SHP77 (cell line): ENCODE measurements around the gene IL20RB.
"Not testable (repeated sequence)": the region's sequence is repeated elsewhere in the genome, so short reads cannot be mapped to it uniquely, and the experiment has no call there.

Experiments
- DNase-seq, 2 experiments: peaks; one replicate each; lab custom pipeline; 2025; lab: John Stamatoyannopoulos, UW

IL20RB gene

DNA sequence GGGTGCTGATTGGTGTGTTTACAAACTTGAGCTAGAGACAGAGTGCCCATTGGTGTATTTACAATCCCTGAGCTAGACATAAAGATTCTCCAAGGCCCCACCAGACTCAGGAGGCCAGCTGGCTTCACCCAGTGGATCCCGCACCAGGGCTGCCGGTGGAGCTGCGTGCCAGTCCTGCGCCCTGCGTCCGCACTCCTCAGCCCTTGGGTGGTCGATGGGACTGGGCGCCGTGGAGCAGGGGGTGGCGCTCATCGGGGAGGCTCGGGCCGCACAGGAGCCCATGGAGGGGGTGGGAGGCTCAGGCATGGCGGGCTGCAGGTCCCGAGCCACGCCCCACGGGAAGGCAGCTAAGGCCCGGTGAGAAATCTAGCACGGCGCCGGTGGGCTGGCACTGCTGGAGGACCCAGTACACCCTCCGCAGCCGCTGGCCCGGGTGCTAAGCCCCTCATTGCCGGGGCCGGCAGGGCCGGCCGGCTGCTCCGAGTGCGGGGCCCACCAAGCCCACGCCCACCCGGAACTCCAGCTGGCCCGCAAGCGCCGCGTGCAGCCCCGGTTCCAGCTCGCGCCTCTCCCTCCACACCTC is 29.7 kb downstream of the IL20RB start:
- DNase-seq = not testable (repeated sequence)

- DNase-seq = no peak
Observed at GRCh38 chr3:136988651-136989050, 30.9 kb downstream of the IL20RB start.

GRCh38 chr3:136989781-136990524 is 32.2 kb downstream of the IL20RB start:
- DNase-seq = no peak

DNA sequence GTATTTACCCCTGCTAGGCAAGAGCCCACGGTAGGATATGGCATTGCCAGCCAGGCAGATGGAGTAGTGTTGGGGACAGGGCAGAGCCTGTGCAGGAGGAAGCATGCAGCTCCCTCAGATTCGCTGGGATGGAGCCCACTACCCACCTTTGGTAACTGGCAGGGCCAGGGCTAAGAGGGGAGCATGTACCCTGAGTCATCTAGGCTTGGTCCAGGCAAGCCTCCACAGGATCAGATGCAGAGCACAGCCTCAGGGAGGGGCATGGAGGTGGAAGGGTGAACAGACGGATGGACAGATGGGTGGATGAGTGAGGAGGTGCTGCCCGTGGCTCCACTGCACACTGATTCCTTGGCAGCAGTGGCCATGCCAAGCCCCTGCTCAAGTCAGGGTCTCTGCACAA is 33.0 kb downstream of the IL20RB start:
- no peak for DNase-seq

- DNase-seq = no peak
Observed at GRCh38 chr3:136992115-136992514, 34.3 kb downstream of the IL20RB start.

- DNase-seq = no peak
Observed at GRCh38 chr3:136994772-136995516, 37.2 kb downstream of the IL20RB start.

DNA sequence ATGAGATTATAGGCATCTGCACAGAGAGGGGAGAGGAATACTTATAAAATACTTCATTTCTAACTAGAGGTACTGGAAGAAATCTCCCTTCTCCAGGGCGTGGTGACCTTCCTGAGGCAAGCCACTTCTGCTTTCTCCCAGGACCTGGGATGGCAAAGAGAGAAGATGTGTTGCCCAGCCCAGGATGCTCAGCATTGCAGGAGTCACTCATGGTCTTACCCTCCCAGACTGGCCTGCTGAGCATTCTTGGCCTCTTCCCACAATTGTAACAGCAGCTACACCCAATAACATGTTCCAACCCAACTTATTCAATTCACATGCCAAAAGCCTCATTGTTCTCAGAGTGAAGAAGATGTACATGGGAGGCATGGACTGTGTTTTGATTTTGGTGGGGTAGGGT is 37.9 kb downstream of the IL20RB start:
- no peak for DNase-seq

DNA sequence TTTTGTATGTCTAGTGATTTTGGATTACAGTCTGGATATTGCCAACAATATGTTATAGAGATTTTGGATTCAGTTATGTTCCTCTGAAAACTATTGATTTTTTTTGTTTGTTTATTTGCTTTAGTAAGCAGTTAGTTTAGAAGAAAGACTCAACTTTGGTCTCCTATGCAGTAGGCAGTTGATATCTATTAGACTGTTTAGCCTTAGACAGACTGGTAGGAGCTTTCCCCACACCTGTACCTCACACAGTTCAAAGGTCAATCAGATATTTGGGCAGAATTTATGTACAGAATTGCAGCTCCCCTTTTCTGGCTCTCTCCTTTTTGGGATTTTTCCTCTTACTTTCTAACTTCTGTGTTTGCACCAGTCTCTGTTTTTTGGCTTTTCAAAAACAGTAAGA is 42.3 kb downstream of the IL20RB start:
- no peak for DNase-seq

GRCh38 chr3:137007376-137007775 is 49.6 kb downstream of the IL20RB start:
- not testable (repeated sequence) for DNase-seq

DNA sequence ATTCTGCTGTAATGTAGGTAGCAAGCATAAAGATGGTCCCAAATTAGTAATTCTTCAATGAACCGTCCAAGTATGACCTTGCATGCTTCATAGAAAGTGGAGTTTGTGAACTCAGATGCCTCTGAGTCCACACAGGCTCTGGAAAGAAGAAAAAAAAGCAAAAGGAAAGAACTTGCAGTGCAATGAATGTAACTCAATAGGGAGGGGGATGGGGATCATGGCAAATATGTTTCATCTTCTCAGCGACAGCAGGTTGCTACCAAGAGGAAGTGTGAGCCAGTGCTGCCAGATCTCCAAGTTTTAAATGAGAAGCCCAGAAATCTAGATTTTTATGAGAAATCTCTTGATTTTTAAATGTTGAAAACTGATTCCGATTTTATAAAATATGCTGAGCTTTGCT is 50.3 kb downstream of the IL20RB start:
- DNase-seq = no peak

GRCh38 chr3:137008976-137009375 is 51.2 kb downstream of the IL20RB start:
- no peak for DNase-seq

DNA sequence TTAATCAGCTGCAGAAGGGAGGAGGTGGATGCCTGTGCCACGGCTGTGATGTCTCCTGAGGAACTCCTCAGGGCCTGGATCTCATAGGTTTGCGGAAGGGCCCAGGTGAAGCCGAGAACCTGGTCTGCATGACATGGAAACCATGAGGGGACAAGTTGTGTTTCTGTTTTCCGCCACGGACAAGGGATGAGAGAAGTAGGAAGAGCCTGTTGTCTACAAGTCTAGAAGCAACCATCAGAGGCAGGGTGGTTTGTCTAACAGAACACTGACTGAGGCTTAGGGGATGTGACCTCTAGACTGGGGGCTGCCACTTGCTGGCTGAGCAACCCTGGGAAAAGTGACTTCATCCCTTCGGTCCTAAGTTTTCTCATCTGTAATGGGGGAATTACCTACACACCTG is 52.4 kb downstream of the IL20RB start:
- DNase-seq = no peak

- DNase-seq = no peak
Observed at GRCh38 chr3:137011153-137011552, 53.4 kb downstream of the IL20RB start.

DNA sequence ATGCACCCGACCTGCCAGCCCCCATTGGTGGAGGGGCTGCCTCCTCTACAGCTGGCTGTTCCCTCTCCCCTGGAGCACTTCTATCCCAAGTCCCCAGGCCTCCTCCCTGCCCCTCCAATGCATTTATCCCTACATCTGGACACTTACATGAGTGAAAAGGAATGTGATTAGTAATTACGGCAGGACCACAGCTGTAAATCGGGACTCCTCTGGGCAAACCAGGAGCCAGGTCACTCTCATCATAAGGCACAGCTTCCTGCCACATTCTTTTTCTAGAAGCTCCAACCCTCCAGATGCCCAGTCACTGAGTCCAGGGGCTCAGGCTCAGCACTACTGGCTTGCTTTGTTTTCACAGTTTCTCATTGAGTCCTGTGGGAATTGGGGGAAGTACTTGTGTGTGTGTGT is 54.3 kb downstream of the IL20RB start:
- DNase-seq = no peak

DNA sequence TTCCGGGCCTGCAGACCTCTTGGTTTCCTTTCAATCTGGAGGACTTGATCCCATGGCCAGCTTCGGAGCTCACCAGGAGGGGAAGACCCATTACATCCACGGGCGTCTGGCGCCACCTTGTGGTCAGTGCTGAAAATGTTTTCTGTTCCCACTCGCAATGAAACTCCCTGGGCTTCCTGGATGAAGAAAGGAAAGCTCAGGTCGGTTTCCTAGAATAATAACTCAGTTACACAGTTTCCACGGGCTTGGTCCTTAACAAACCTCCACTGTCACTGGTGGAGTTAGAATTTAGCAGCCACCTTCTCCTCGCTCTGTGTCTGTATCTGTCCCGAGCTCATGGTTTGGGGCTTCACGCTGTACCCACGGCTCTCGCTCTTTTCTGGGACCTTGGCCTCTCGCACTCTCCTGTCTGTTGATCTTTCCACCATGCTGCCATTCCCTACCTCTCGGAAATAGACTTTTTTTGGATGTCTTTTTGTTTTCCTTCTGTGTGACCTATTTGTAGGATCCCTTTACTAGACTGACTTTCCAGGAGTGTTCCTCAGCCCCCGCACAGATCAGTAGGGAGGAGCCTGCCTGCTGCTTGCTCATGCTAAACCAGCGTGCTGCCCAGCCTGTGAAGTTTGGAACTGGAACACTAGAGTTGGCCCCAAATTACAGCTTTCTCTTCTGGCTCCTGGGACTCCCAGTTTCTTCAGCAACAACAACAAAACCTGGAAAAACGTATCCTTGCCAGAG is 56.3 kb downstream of the IL20RB start:
- DNase-seq = peak; percentile 78 to 84

DNA sequence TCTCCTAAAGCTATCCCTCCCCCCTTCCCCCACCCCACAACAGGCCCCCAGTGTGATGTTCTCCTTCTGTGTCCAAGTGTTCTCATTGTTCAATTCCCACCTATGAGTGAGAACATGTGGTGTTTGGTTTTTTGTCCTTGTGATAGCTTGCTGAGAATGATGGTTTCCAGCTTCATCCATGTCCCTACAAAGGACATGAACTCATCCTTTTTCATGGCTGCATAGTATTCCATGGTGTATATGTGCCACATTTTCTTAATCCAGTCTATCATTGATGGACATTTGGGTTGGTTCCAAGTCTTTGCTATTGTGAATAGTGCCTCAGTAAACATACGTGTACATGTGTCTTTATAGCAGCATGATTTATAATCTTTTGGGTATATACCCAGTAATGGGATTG is 59.5 kb downstream of the IL20RB start:
- not testable (repeated sequence) for DNase-seq

GRCh38 chr3:137020315-137020714 is 62.5 kb downstream of the IL20RB start:
- DNase-seq = no peak

DNA sequence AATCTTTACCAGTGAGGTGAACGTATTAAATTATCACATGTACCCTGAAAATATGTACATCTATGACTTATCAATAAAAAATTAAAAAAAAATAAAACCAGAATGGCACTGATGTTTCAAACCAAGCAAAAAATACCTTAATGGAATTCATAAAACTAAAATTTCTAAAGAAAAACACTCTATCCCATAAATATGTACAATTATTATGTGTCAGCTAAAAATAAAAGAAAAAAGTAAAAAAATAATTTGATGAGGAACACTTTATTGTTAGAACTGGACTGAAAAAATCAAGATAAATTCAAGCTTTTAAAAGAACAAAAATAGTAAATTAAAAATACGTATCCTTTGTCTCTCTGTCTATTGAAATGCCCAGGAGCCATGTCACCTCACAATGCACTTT is 63.1 kb downstream of the IL20RB start:
- no peak for DNase-seq

GRCh38 chr3:137024348-137024747 is 66.6 kb downstream of the IL20RB start:
- no peak for DNase-seq

DNA sequence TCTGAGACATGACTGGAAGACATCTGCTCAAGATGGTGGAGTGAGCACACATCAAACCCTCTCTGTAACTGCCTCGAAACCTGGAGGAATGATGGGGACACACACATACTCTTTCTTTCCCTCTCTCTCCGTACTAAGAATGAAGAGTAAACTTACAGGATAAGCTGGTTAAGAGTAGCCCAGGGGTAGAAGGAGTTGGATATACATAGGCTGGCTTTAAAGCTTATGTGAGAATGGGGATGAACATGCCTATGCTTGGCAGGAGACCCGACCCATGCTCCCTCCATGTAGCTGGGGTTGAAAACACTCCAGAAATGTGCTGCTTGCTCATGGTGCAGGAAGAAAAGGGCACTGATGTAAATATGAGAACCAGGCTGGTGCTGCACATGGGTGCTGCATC is 68.9 kb downstream of the IL20RB start:
- DNase-seq = no peak

DNA sequence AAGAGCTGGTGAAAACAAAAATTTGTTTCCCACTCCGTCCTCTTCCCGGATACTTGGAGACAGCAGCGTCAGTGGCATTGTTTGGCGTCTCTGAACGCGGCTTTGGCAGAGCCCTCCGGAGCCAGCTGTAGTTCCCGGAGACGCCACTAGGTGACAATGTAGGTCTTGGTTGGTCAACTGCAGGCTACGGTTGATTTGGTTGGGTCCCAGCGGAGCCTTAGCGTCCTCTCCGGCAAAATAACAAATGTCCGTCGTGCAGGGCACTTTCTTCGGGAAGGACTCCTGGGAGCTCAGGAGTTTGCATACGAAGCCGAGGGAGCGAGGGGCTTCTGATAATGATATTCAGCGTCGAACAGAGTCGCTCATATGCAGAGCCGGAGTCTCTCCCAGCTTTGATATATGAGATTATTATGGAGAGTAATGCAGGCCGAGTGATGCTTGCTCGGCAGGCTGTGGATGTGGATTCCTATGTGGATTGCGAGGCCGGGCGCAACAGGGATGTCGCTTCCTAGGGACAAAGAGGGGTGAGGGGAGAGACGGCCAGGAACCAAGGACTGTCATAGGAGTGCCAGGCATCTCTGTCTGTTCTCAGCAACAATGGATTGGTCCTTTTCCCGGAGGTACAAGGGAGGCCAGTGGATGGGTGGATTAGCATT is 74.8 kb downstream of the IL20RB start:
- DNase-seq = peak; percentile 65 to 72

DNA sequence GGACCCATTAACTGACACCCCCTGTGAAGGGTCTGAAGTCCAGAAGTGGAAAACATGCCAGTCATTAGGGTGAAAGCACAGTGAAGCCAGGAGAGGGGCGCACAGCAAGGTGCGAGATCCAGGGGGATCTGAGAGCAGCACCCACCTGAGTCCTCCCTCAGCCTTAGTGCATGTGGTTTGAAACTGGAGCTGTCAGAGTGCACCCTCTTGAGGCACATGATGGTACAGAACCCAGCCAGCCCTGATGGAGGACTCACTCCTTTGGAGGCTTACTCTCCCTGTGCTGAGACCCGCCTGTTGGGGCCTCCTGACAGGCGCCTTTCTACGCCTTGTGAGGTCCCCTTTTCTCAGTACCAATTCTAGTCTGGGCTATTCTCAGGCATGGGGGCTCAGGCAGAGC is 77.8 kb downstream of the IL20RB start:
- peak; percentile 15 to 31 for DNase-seq
